CD4-positive, alpha-beta memory T cell (primary cell): ENCODE measurements around the gene ZNRF2. TPM values are rescaled to one million over a fixed set of nuclear protein-coding genes. Genes with fewer than 3 reads are reported as not detected.

Source experiments
- CTCF ChIA-PET: fragments of 350-600 bp; sonication (Branson Sonifier 250); formaldehyde crosslinking; loops from one replicate; lab custom pipeline; 2021; ENCODE audit warnings: inconsistent platforms; ENCODE audit not compliant: partially characterized antibody; lab: Charles Lee
- POLR2A ChIA-PET: fragments of 350-600 bp; sonication (Branson Sonifier 250); formaldehyde crosslinking; loops from one replicate; lab custom pipeline; 2021; ENCODE audit not compliant: partially characterized antibody; lab: Charles Lee
- DNase-seq, 5 donors: peaks; one replicate each; pipeline versions ENCODE4 v3.0.0 to v3.0.0-alpha.2; 2020 to 2022; ENCODE audit warnings: mixed read lengths in 1 of 5
- H3K27ac ChIP-seq: one replicate; pipeline ENCODE4 v1.7.0; 2013; ENCODE audit warnings: low read depth, low read length
- H3K27me3 ChIP-seq: 2 replicates; pipeline ENCODE4 v1.7.0; 2013; ENCODE audit warnings: mild to moderate bottlenecking, low read length, moderate library complexity; ENCODE audit not compliant: insufficient read depth
- H3K36me3 ChIP-seq: 2 replicates; pipeline ENCODE4 v1.7.0; 2013; ENCODE audit warnings: mild to moderate bottlenecking, low read length, moderate library complexity; ENCODE audit not compliant: insufficient read depth
- H3K4me1 ChIP-seq: 2 replicates; pipeline ENCODE4 v1.7.0; 2013; ENCODE audit warnings: mild to moderate bottlenecking, low read length, moderate library complexity; ENCODE audit not compliant: insufficient read depth
- H3K4me3 ChIP-seq, 2 donors: one replicate each; pipeline ENCODE4 v1.7.0; 2013; ENCODE audit warnings: low read length in 2 of 2, mild to moderate bottlenecking in 1 of 2
- H3K9me3 ChIP-seq, 2 donors: one replicate each; pipeline ENCODE4 v1.7.0; 2013; ENCODE audit warnings: low read length in 2 of 2, control low read depth in 1 of 2; ENCODE audit not compliant: control insufficient read depth in 1 of 2
- H3K27ac Mint-ChIP-seq, 7 donors: one replicate each; pipeline ENCODE4 v1.8.0; 2020 to 2021; ENCODE audit warnings: mixed read lengths in 7 of 7, mild to moderate bottlenecking in 6 of 7, inconsistent platforms in 3 of 7, moderate library complexity in 3 of 7
- H3K27me3 Mint-ChIP-seq, 2 donors: one replicate each; pipeline ENCODE4 v1.8.0; 2020 to 2021; ENCODE audit warnings: mixed read lengths in 2 of 2
- H3K36me3 Mint-ChIP-seq, 2 donors: one replicate each; pipeline ENCODE4 v1.8.0; 2020 to 2021; ENCODE audit warnings: mixed read lengths in 2 of 2, inconsistent platforms in 1 of 2, mild to moderate bottlenecking in 1 of 2
- H3K4me1 Mint-ChIP-seq, 4 donors: one replicate each; pipeline ENCODE4 v1.8.0; 2020 to 2021; ENCODE audit warnings: mixed read lengths in 4 of 4, mild to moderate bottlenecking in 1 of 4
- H3K4me3 Mint-ChIP-seq, 8 donors: one replicate each; pipeline ENCODE4 v1.8.0; 2020 to 2021; ENCODE audit warnings: mixed read lengths in 8 of 8, mild to moderate bottlenecking in 7 of 8, moderate library complexity in 6 of 8, inconsistent platforms in 3 of 8
- H3K9me3 Mint-ChIP-seq, 8 donors: one replicate each; pipeline ENCODE4 v1.8.0; 2020 to 2021; ENCODE audit warnings: mixed read lengths in 8 of 8, mild to moderate bottlenecking in 5 of 8, inconsistent platforms in 3 of 8, moderate library complexity in 1 of 8
- intact Hi-C: fragments of 100-400 bp; cut with micrococcal nuclease; formaldehyde crosslinking; loops from one replicate; pipeline ENCODE4 v1.15.1; 2023
- polyA plus RNA-seq, 2 donors: library from polyadenylated mRNA; unstranded; fragments of 300-500 nt; fragmentation: Illumina TruSeq; gene quantifications; one replicate each; pipeline ENCODE4 v1.2.3, GENCODE V29; 2021
- total RNA-seq, 2 experiments: library from RNA; stranded (reverse); gene quantifications; one replicate each; pipeline ENCODE4 v1.2.3, GENCODE V29; 2021

Gene ZNRF2
- total and polyA plus RNA-seq, 4 experiments from 2014 or later = 0.59 to 39.4 (median 20.4) TPM

DNA sequence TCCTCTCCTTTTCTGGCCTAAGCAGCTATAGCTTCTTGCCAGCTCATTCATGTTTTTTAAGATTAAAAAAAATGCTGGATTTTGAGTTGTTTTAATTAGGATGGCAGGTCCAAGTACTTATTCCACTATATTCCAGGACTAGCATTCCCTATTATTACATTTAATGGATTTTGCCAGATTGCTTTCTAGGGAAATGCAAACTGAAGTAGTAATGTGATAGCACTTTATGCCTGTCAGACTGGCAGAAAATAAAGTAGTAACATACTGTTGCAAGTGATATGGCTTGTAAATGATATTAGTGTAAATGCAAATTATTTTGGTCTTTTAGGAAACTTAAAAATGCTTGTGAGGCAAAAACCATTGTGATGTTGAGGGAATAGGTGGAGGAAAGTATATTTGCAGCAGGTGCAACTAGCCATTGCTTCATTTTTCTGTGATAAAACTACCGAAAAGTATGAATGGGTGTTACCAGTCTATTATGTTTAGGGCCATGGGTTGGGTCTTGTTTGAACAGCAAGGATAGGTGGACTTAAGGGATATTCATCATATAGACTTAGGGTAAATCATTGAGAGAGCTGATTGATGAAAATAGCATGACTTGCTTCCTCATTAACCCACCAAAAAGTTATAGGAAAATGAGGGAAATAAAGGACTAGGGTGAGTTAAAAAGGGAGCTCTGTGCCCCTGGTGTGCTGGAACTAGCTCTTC is 19.9 kb downstream of the ZNRF2 start:
- Histone ChIP-seq H3K4me1 (peaks cover 77% of the 10 kb centered on the region), H3K4me3 (no peak overlapping the region), H3K36me3 (no peaks in the 10 kb centered on the region), H3K27me3 (no peaks in the 10 kb centered on the region), H3K9me3 (no peaks in the 10 kb centered on the region), H3K27ac (no peak overlapping the region)
- H3K27ac Mint-ChIP-seq = peak overlapping the region in 2 of 7 donors; percentile 18
- no peaks in the 10 kb centered on the region for H3K36me3 Mint-ChIP-seq
- no peak for DNase-seq
- CTCF ChIA-PET = interaction anchor here (1.0 to 1.6 kb wide), 4 partner anchors 10 to 108 kb away, joined by 3 to 4 read pairs (median 4); no protein-coding TSS in a partner anchor
- intact Hi-C loops = no loop called here
- no peaks in the 10 kb centered on the region for H3K9me3 Mint-ChIP-seq
- POLR2A ChIA-PET = interaction anchor here (1.0 kb wide), 1 partner anchor 10 kb away, joined by 4 read pairs; no protein-coding TSS in a partner anchor
- no peaks in the 10 kb centered on the region for H3K27me3 Mint-ChIP-seq
- peaks cover 33 to 67% (median 47%) of the 10 kb centered on the region in 4 donors for H3K4me1 Mint-ChIP-seq
- H3K4me3 Mint-ChIP-seq = peak overlapping the region in 2 of 8 donors; percentile 12 to 45

DNA sequence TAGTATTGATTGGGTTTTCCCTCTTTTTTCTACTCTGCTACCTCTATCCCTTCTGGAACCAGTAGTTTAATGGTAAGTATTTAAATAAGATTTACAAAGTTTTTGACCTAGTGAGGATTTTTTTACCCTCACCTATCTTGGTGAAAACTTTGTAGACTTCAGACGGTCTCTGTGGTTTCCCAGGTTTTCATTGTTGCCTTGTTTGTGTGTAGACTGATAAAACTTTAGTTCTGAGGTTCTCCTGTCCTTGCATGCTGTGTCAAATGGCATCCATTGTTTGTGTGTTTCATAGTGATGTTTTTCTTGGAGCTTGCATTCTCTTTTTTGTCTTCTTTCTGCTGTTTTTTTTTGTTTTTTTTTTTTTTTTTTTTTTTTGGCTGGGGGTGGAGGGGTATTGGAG is 22.6 kb downstream of the ZNRF2 start:
- Histone ChIP-seq H3K4me3 (no peak overlapping the region), H3K36me3 (no peaks in the 10 kb centered on the region), H3K27me3 (no peaks in the 10 kb centered on the region), H3K4me1 (peaks cover 77% of the 10 kb centered on the region), H3K9me3 (no peaks in the 10 kb centered on the region), H3K27ac (no peak overlapping the region)
- Mint-ChIP-seq H3K27me3 (no peaks in the 10 kb centered on the region), H3K4me3 (peak overlapping the region in 5 of 8 donors; percentile 4 to 46 (median 26)), H3K9me3 (no peaks in the 10 kb centered on the region), H3K4me1 (peaks cover 42 to 80% (median 62%) of the 10 kb centered on the region in 4 donors), H3K36me3 (no peaks in the 10 kb centered on the region), H3K27ac (no peak overlapping the region)
- ChIA-PET CTCF (interaction anchor here (0.9 to 1.5 kb wide), 2 partner anchors 28 to 46 kb away, joined by 3 to 4 read pairs; no protein-coding TSS in a partner anchor), POLR2A (interaction anchor here (1.7 to 4.5 kb wide), 3 partner anchors 15 to 42 kb away, joined by 7 to 19 read pairs (median 15); no protein-coding TSS in a partner anchor)
- intact Hi-C loops = loop anchor here (2.0 kb wide), 1 partner anchor 16 kb away; no protein-coding TSS in a partner anchor
- peak in 2 of 5 donors; percentile 12 to 22 for DNase-seq

- POLR2A ChIA-PET = interaction anchor here (0.6 to 4.5 kb wide), 4 partner anchors 14 to 40 kb away, joined by 3 to 19 read pairs (median 10); no protein-coding TSS in a partner anchor
- no peak overlapping the region for H3K27ac ChIP-seq
- H3K36me3 Mint-ChIP-seq = no peaks in the 10 kb centered on the region
- no peaks in the 10 kb centered on the region for H3K36me3 ChIP-seq
- H3K9me3 Mint-ChIP-seq = no peaks in the 10 kb centered on the region
- CTCF ChIA-PET = interaction anchor here (1.1 kb wide), 1 partner anchor 40 kb away, joined by 3 read pairs; no protein-coding TSS in a partner anchor
- peaks cover 48 to 84% (median 65%) of the 10 kb centered on the region in 4 donors for H3K4me1 Mint-ChIP-seq
- no peaks in the 10 kb centered on the region for H3K27me3 ChIP-seq
- no peaks in the 10 kb centered on the region for H3K9me3 ChIP-seq
- H3K4me3 Mint-ChIP-seq = peak overlapping the region in 1 of 8 donors; percentile 33
- H3K4me3 ChIP-seq = no peak overlapping the region
- DNase-seq = no peak
- intact Hi-C loops = no loop called here
- H3K4me1 ChIP-seq = peaks cover 77% of the 10 kb centered on the region
- no peaks in the 10 kb centered on the region for H3K27me3 Mint-ChIP-seq
- no peak overlapping the region for H3K27ac Mint-ChIP-seq
Measured at GRCh38 chr7:30308389-30308788, 24.0 kb downstream of the ZNRF2 start.

- POLR2A ChIA-PET = interaction anchor here (1.4 to 4.5 kb wide), 3 partner anchors 13 to 40 kb away, joined by 4 to 19 read pairs (median 15); no protein-coding TSS in a partner anchor
- H3K4me3 ChIP-seq = no peak overlapping the region
- Mint-ChIP-seq H3K36me3 (no peaks in the 10 kb centered on the region), H3K27me3 (no peaks in the 10 kb centered on the region), H3K27ac (peak overlapping the region in 1 of 7 donors; percentile 62), H3K9me3 (no peaks in the 10 kb centered on the region), H3K4me1 (peaks cover 50 to 82% (median 67%) of the 10 kb centered on the region in 4 donors), H3K4me3 (peak overlapping the region in 1 of 8 donors; percentile 26)
- intact Hi-C loops = loop anchor here (1.0 kb wide), 1 partner anchor 9 kb away; no protein-coding TSS in a partner anchor
- no peaks in the 10 kb centered on the region for H3K9me3 ChIP-seq
- H3K27ac ChIP-seq = no peak overlapping the region
- no peaks in the 10 kb centered on the region for H3K27me3 ChIP-seq
- DNase-seq = no peak
- H3K4me1 ChIP-seq = peaks cover 70% of the 10 kb centered on the region
- CTCF ChIA-PET = interaction anchor here (1.1 kb wide), 1 partner anchor 39 kb away, joined by 3 read pairs; no protein-coding TSS in a partner anchor
- no peaks in the 10 kb centered on the region for H3K36me3 ChIP-seq
Measured at GRCh38 chr7:30309302-30309701, 24.9 kb downstream of the ZNRF2 start.

DNA sequence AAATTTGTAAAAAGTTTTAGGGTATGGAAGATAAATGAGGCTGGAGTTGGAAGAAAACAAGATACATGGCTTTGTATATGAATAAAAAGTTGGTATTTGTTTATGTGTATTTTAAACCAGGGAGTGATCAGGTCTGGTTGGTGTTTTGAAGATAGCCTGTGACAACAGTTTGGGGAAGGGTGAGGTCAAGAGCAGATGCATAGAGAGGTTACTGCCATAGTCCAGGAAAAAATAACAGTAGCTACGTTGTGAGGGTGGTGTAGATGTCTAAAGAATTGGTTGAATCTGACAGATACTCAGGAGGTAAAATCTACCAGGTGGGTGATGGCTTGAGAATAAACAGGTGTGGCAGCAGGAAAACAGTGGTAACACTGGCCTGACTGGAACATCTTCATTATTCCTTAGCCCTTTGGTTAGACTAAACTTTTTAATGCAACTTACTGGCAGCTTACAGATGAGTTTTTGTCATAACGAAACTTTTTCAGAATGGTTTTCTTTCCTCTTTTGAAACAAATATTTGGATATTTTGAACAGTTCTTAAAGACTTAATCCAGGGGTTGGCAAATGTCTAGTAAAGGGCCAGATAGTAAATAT is 25.5 kb downstream of the ZNRF2 start:
- Mint-ChIP-seq H3K27me3 (no peaks in the 10 kb centered on the region), H3K27ac (peak overlapping the region in 1 of 7 donors; percentile 43), H3K4me3 (peak overlapping the region in 2 of 8 donors; percentile 22 to 52), H3K9me3 (no peaks in the 10 kb centered on the region), H3K36me3 (no peaks in the 10 kb centered on the region), H3K4me1 (peaks cover 48 to 79% (median 64%) of the 10 kb centered on the region in 4 donors)
- Histone ChIP-seq H3K36me3 (no peaks in the 10 kb centered on the region), H3K27me3 (no peaks in the 10 kb centered on the region), H3K4me1 (peaks cover 65% of the 10 kb centered on the region), H3K4me3 (no peak overlapping the region), H3K27ac (no peak overlapping the region), H3K9me3 (no peaks in the 10 kb centered on the region)
- intact Hi-C loops = loop anchor here (1.0 to 5.0 kb wide), 2 partner anchors 10 to 37 kb away; no protein-coding TSS in a partner anchor
- ChIA-PET POLR2A (interaction anchor here (1.4 to 4.5 kb wide), 3 partner anchors 12 to 22 kb away, joined by 4 to 19 read pairs (median 4); no protein-coding TSS in a partner anchor), CTCF (interaction anchor here (3.9 kb wide), 1 partner anchor 13 kb away, joined by 11 read pairs; no protein-coding TSS in a partner anchor)
- no peak for DNase-seq

GRCh38 chr7:30310674-30311362 is 26.4 kb downstream of the ZNRF2 start:
- H3K4me1 ChIP-seq = peaks cover 57% of the 10 kb centered on the region
- DNase-seq = no peak
- H3K9me3 Mint-ChIP-seq = no peaks in the 10 kb centered on the region
- H3K4me3 Mint-ChIP-seq = no peak overlapping the region
- H3K36me3 ChIP-seq = no peaks in the 10 kb centered on the region
- peaks cover 46 to 77% (median 62%) of the 10 kb centered on the region in 4 donors for H3K4me1 Mint-ChIP-seq
- H3K9me3 ChIP-seq = no peaks in the 10 kb centered on the region
- no peaks in the 10 kb centered on the region for H3K36me3 Mint-ChIP-seq
- ChIA-PET POLR2A (interaction anchor here (0.6 to 4.5 kb wide), 4 partner anchors 11 to 37 kb away, joined by 3 to 19 read pairs (median 5); no protein-coding TSS in a partner anchor), CTCF (interaction anchor here (3.9 kb wide), 1 partner anchor 12 kb away, joined by 11 read pairs; no protein-coding TSS in a partner anchor)
- H3K27ac Mint-ChIP-seq = peak overlapping the region in 2 of 7 donors; percentile 42 to 65
- intact Hi-C loops = loop anchor here (5.0 kb wide), 1 partner anchor 36 kb away; no protein-coding TSS in a partner anchor
- H3K27me3 ChIP-seq = no peaks in the 10 kb centered on the region
- H3K27me3 Mint-ChIP-seq = no peaks in the 10 kb centered on the region
- no peak overlapping the region for H3K27ac ChIP-seq
- H3K4me3 ChIP-seq = no peak overlapping the region
